IPS-20b (cell line): ENCODE data around the gene RHEX.

ENCODE experiments used
- H3K27ac ChIP-seq: one replicate; pipeline ENCODE4 v1.5.1; 2013; ENCODE audit warnings: low read length
- H3K27me3 ChIP-seq: 2 replicates; pipeline ENCODE4 v1.6.1; 2013; ENCODE audit warnings: mild to moderate bottlenecking, low read length, inconsistent platforms; ENCODE audit not compliant: insufficient read depth
- H3K36me3 ChIP-seq: 2 replicates; pipeline ENCODE4 v1.6.1; 2013; ENCODE audit warnings: low read depth, mild to moderate bottlenecking, inconsistent platforms, low read length, moderate library complexity; ENCODE audit not compliant: insufficient read depth
- H3K4me1 ChIP-seq: 2 replicates; pipeline ENCODE4 v1.6.1; 2013; ENCODE audit warnings: mild to moderate bottlenecking, control low read depth, inconsistent platforms, low read length, moderate library complexity; ENCODE audit not compliant: insufficient read depth
- H3K4me3 ChIP-seq: 2 replicates; pipeline ENCODE4 v1.5.1; 2013; ENCODE audit warnings: mild to moderate bottlenecking, low read length, inconsistent platforms
- H3K9ac ChIP-seq: 2 replicates; pipeline ENCODE4 v1.6.1; 2013; ENCODE audit warnings: low read depth, mild to moderate bottlenecking, inconsistent platforms, low read length, moderate library complexity
- H3K9me3 ChIP-seq: 2 replicates; pipeline ENCODE4 v1.6.1; 2013; ENCODE audit warnings: mild to moderate bottlenecking, low read depth, low read length, inconsistent platforms; ENCODE audit not compliant: insufficient read depth

The RHEX gene

GRCh38 chr1:206131037-206131436, 78.1 kb downstream of the RHEX start:
- H3K27ac ChIP-seq: no peak overlapping the region
- no peaks in the 10 kb centered on the region; the same call in 1 of the 2 replicates for H3K27me3 ChIP-seq
- no peak overlapping the region for H3K4me3 ChIP-seq
- no peak overlapping the region for H3K9ac ChIP-seq
- H3K4me1 ChIP-seq: no peaks in the 10 kb centered on the region
- no peaks in the 10 kb centered on the region for H3K9me3 ChIP-seq
- no peaks in the 10 kb centered on the region for H3K36me3 ChIP-seq

GRCh38 chr1:206133751-206134415, 80.9 kb downstream of the RHEX start:
- H3K4me1 ChIP-seq: no peaks in the 10 kb centered on the region
- H3K27ac ChIP-seq: no peak overlapping the region
- no peaks in the 10 kb centered on the region for H3K9me3 ChIP-seq
- no peak overlapping the region for H3K9ac ChIP-seq
- no peaks in the 10 kb centered on the region for H3K36me3 ChIP-seq
- no peaks in the 10 kb centered on the region; the same call in 1 of the 2 replicates for H3K27me3 ChIP-seq
- H3K4me3 ChIP-seq: no peak overlapping the region

GRCh38 chr1:206135248-206135647, 82.3 kb downstream of the RHEX start:
- no peak overlapping the region for H3K9ac ChIP-seq
- H3K27ac ChIP-seq: no peak overlapping the region
- no peak overlapping the region for H3K4me3 ChIP-seq
- no peaks in the 10 kb centered on the region; the same call in 1 of the 2 replicates for H3K27me3 ChIP-seq
- H3K36me3 ChIP-seq: no peaks in the 10 kb centered on the region
- H3K9me3 ChIP-seq: no peaks in the 10 kb centered on the region
- H3K4me1 ChIP-seq: no peaks in the 10 kb centered on the region

- Histone ChIP-seq H3K27me3 (no peaks in the 10 kb centered on the region; the same call in 1 of the 2 replicates), H3K4me1 (no peaks in the 10 kb centered on the region), H3K4me3 (no peak overlapping the region), H3K9ac (no peak overlapping the region), H3K27ac (no peak overlapping the region), H3K36me3 (no peaks in the 10 kb centered on the region), H3K9me3 (no peaks in the 10 kb centered on the region)
Measured at GRCh38 chr1:206136241-206136640, 83.3 kb downstream of the RHEX start.

GRCh38 chr1:206142011-206142410, 89.0 kb downstream of the RHEX start:
- H3K9me3 ChIP-seq: no peaks in the 10 kb centered on the region
- no peak overlapping the region for H3K27ac ChIP-seq
- no peak overlapping the region for H3K9ac ChIP-seq
- no peak overlapping the region for H3K4me3 ChIP-seq
- no peaks in the 10 kb centered on the region for H3K4me1 ChIP-seq
- no peaks in the 10 kb centered on the region; the same call in 1 of the 2 replicates for H3K27me3 ChIP-seq
- H3K36me3 ChIP-seq: no peaks in the 10 kb centered on the region

GRCh38 chr1:206142770-206143169, 89.8 kb downstream of the RHEX start:
- H3K4me3 ChIP-seq: no peak overlapping the region
- no peaks in the 10 kb centered on the region for H3K36me3 ChIP-seq
- no peak overlapping the region for H3K9ac ChIP-seq
- H3K9me3 ChIP-seq: no peaks in the 10 kb centered on the region
- H3K4me1 ChIP-seq: no peaks in the 10 kb centered on the region
- no peaks in the 10 kb centered on the region; the same call in 1 of the 2 replicates for H3K27me3 ChIP-seq
- no peak overlapping the region for H3K27ac ChIP-seq

- H3K4me1 ChIP-seq: no peaks in the 10 kb centered on the region
- H3K27ac ChIP-seq: no peak overlapping the region
- no peaks in the 10 kb centered on the region for H3K9me3 ChIP-seq
- H3K27me3 ChIP-seq: no peaks in the 10 kb centered on the region; the same call in 1 of the 2 replicates
- H3K4me3 ChIP-seq: no peak overlapping the region
- H3K9ac ChIP-seq: no peak overlapping the region
- H3K36me3 ChIP-seq: no peaks in the 10 kb centered on the region
Measured at GRCh38 chr1:206143537-206144172, 90.7 kb downstream of the RHEX start.

GRCh38 chr1:206144605-206145004, 91.6 kb downstream of the RHEX start:
- Histone ChIP-seq H3K9ac (no peak overlapping the region), H3K9me3 (no peaks in the 10 kb centered on the region), H3K27ac (no peak overlapping the region), H3K4me3 (no peak overlapping the region), H3K36me3 (no peaks in the 10 kb centered on the region), H3K4me1 (no peaks in the 10 kb centered on the region), H3K27me3 (no peaks in the 10 kb centered on the region; the same call in 1 of the 2 replicates)

- H3K27me3 ChIP-seq: no peaks in the 10 kb centered on the region
- no peaks in the 10 kb centered on the region for H3K9me3 ChIP-seq
- H3K27ac ChIP-seq: no peak overlapping the region
- H3K4me1 ChIP-seq: no peaks in the 10 kb centered on the region
- no peak overlapping the region for H3K4me3 ChIP-seq
- no peak overlapping the region for H3K9ac ChIP-seq
- H3K36me3 ChIP-seq: no peaks in the 10 kb centered on the region
Measured at GRCh38 chr1:206145771-206146290, 92.9 kb downstream of the RHEX start.
